GM12878 (cell line): Measurements from ENCODE around the gene RTF1. TPM values are rescaled to one million over a fixed set of nuclear protein-coding genes. Genes with fewer than 3 reads are reported as not detected.

Source experiments
- ESRRA ChIP-seq: IDR thresholded peaks from 2 replicates; pipeline ENCODE4 v1.6.1; 2012; ENCODE audit warnings: mild to moderate bottlenecking, low read length, improper control_type of control experiment
- MLLT1 ChIP-seq: fragments of 450-650 bp; IDR thresholded peaks from 2 replicates; pipeline ENCODE4 v1.6.1; 2016; ENCODE audit warnings: mild to moderate bottlenecking
- NBN ChIP-seq: fragments of 450-650 bp; IDR thresholded peaks from 2 replicates; pipeline ENCODE4 v1.6.1; 2016
- REST ChIP-seq: IDR thresholded peaks from 2 replicates; pipeline ENCODE4 v1.6.1; 2012; ENCODE audit warnings: mild to moderate bottlenecking, low read depth, low read length
- ZNF207 ChIP-seq: fragments of 450-650 bp; IDR thresholded peaks from 2 replicates; pipeline ENCODE4 v1.6.1; 2014; ENCODE audit warnings: antibody characterized with exemption, mild to moderate bottlenecking, borderline replicate concordance
- polyA plus RNA-seq, 11 experiments: library from polyadenylated mRNA; depleted of rRNA in 4 of 11; unstranded in 6 of 11; stranded (reverse) in 5 of 11; fragments of >200 nt; fragmentation: Nextera tagmentation in 4 of 11; fragmentation: Illumina TruSeq in 1 of 11; extraction: Ambion mirVana in 4 of 11; extraction: Trizol in 1 of 11; gene quantifications; 1 replicate in 1 of 11; 2 replicates in 10 of 11; pipeline versions ENCODE4 v1.2.1 to v1.2.3, GENCODE V29; 2011 to 2016; ENCODE audit warnings: inconsistent platforms in 2 of 11, missing spikeins in 2 of 11, low read depth in 1 of 11
- total RNA-seq, 4 experiments: library from RNA; depleted of rRNA in 3 of 4; stranded (reverse); fragments of >200 nt in 3 of 4; fragmentation: Illumina TruSeq in 1 of 4; extraction: Trizol in 1 of 4; gene quantifications; 2 replicates each; pipeline versions ENCODE4 v1.2.1 to v1.2.3, GENCODE V29; 2013 to 2021
- TF ChIP-seq, protein P1 (sequence below): fragments of 450-650 bp; IDR thresholded peaks from 2 replicates; pipeline ENCODE4 v1.6.1; 2017; ENCODE audit warnings: mild to moderate bottlenecking, moderate library complexity
- TF ChIP-seq, protein P2 (sequence below): fragments of 450-650 bp; IDR thresholded peaks from 2 replicates; pipeline ENCODE4 v1.6.1; 2014; ENCODE audit warnings: mild to moderate bottlenecking

Gene RTF1
- total and polyA plus RNA-seq, 10 of the 15 experiments (the other 5 are each of a cell fraction or from before 2014, with no cell fraction given) = 7.2 to 67.9 (median 32.3) TPM

- TF ChIP-seq, protein P1, sequence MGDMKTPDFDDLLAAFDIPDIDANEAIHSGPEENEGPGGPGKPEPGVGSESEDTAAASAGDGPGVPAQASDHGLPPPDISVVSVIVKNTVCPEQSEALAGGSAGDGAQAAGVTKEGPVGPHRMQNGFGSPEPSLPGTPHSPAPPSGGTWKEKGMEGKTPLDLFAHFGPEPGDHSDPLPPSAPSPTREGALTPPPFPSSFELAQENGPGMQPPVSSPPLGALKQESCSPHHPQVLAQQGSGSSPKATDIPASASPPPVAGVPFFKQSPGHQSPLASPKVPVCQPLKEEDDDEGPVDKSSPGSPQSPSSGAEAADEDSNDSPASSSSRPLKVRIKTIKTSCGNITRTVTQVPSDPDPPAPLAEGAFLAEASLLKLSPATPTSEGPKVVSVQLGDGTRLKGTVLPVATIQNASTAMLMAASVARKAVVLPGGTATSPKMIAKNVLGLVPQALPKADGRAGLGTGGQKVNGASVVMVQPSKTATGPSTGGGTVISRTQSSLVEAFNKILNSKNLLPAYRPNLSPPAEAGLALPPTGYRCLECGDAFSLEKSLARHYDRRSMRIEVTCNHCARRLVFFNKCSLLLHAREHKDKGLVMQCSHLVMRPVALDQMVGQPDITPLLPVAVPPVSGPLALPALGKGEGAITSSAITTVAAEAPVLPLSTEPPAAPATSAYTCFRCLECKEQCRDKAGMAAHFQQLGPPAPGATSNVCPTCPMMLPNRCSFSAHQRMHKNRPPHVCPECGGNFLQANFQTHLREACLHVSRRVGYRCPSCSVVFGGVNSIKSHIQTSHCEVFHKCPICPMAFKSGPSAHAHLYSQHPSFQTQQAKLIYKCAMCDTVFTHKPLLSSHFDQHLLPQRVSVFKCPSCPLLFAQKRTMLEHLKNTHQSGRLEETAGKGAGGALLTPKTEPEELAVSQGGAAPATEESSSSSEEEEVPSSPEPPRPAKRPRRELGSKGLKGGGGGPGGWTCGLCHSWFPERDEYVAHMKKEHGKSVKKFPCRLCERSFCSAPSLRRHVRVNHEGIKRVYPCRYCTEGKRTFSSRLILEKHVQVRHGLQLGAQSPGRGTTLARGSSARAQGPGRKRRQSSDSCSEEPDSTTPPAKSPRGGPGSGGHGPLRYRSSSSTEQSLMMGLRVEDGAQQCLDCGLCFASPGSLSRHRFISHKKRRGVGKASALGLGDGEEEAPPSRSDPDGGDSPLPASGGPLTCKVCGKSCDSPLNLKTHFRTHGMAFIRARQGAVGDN = no peak
- TF ChIP-seq ESRRA = no peak
- TF ChIP-seq, protein P2, sequence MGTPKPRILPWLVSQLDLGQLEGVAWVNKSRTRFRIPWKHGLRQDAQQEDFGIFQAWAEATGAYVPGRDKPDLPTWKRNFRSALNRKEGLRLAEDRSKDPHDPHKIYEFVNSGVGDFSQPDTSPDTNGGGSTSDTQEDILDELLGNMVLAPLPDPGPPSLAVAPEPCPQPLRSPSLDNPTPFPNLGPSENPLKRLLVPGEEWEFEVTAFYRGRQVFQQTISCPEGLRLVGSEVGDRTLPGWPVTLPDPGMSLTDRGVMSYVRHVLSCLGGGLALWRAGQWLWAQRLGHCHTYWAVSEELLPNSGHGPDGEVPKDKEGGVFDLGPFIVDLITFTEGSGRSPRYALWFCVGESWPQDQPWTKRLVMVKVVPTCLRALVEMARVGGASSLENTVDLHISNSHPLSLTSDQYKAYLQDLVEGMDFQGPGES = no peak
- TF ChIP-seq MLLT1 = no peak
- TF ChIP-seq NBN = no peak
- TF ChIP-seq REST = no peak
- no peak for TF ChIP-seq ZNF207
Measured at GRCh38 chr15:41474941-41475340, 58.0 kb downstream of the RTF1 start (continued).
